Keratinocyte (primary cell): ENCODE measurements around the gene CHRD.

Experiments
- EZH2 ChIP-seq: IDR thresholded peaks from one replicate; pipeline ENCODE4 v1.6.1; 2012; ENCODE audit warnings: inconsistent platforms, mild to moderate bottlenecking, low read length, moderate library complexity
- TF ChIP-seq, protein P1 (sequence below), 3 experiments: IDR thresholded peaks in 1 of 3; conservative IDR thresholded peaks in 1 of 3; optimal IDR thresholded peaks in 1 of 3; 2 replicates in 2 of 3; 3 replicates in 1 of 3; pipeline versions ENCODE3 to v1.5.1; 2011; ENCODE audit warnings: low read length in 3 of 3, mild to moderate bottlenecking in 3 of 3, moderate library complexity in 2 of 3, control low read depth in 1 of 3, inconsistent platforms in 1 of 3; ENCODE audit not compliant: insufficient read depth in 2 of 3; ENCODE audit errors: extremely low read depth in 1 of 3

DNA sequence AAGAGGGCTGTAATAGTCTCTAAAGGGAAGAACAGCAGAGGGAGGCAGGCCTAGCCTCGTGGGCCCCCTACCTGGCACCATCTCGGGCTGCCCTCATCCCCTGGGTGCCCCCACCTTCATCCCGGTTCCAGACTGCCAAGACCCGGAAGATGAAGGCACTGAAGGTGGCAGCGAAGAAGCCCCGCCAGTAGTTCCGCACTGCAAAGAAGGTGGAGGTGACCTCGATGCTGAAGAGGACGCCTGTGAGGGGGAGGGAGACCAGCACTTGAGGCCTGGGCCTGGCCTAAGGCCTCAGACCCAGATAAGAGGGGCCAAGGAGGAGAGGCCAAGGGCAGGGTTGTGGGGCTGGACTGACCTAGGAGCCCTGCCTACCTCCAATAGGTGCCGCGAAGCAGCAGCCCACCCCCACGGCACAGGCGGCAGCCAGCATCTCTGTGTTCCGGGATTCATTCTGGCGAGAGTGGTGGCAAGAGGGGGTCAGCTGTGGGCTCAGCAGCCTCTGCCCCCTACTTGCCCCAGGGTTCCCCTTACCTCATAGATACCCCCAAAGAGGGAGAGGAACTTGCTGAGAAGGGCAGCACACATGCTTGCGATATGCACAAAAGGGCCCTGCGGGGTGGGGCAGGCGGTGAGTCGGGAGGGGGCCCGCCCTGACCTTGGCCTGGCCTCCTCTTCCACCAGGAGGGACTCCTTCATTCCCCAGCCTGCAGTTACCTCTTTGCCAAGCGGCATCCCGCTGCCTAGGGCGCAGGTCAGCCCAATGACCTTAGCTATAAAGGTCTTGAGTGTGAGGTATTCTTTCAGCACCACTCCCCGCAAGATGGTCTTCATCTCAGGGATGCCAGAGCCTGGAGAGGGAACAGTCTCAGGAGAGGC lies 22.4 kb upstream of the CHRD start:
- TF ChIP-seq, protein P1, sequence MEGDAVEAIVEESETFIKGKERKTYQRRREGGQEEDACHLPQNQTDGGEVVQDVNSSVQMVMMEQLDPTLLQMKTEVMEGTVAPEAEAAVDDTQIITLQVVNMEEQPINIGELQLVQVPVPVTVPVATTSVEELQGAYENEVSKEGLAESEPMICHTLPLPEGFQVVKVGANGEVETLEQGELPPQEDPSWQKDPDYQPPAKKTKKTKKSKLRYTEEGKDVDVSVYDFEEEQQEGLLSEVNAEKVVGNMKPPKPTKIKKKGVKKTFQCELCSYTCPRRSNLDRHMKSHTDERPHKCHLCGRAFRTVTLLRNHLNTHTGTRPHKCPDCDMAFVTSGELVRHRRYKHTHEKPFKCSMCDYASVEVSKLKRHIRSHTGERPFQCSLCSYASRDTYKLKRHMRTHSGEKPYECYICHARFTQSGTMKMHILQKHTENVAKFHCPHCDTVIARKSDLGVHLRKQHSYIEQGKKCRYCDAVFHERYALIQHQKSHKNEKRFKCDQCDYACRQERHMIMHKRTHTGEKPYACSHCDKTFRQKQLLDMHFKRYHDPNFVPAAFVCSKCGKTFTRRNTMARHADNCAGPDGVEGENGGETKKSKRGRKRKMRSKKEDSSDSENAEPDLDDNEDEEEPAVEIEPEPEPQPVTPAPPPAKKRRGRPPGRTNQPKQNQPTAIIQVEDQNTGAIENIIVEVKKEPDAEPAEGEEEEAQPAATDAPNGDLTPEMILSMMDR (optimal IDR thresholded peaks at IDR 0.05 in 1 of 3, IDR thresholded peaks at IDR 0.05 in 1 of 3, conservative IDR thresholded peaks at IDR 0.05 in 1 of 3; ENCODE audit: extremely low read depth in 1 of 3, insufficient read depth in 2 of 3, low read length in 3 of 3): no peak
- no peak for TF ChIP-seq EZH2
